H1 (cell line): ENCODE results near the gene ABHD17B. TPM values are rescaled to one million over a fixed set of nuclear protein-coding genes. Genes with fewer than 3 reads are reported as not detected.

Source experiments
- CBX8 ChIP-seq: fragments of 300-800, 300-1000 bp; sonication (generic); IDR thresholded peaks from 2 replicates; pipeline ENCODE4 v1.7.1; 2016; ENCODE audit warnings: low read depth, low read length, borderline replicate concordance
- E2F6 ChIP-seq: IDR thresholded peaks from 2 replicates; pipeline ENCODE4 v1.6.1; 2012; ENCODE audit warnings: inconsistent platforms
- HDAC2 ChIP-seq, 2 experiments: fragments of 300-600 bp in 1 of 2; sonication (generic) in 1 of 2; IDR thresholded peaks; 2 replicates each; pipeline ENCODE4 v1.6.1; 2011 to 2012; ENCODE audit warnings: low read depth in 2 of 2, low read length in 2 of 2, mild to moderate bottlenecking in 2 of 2, moderate library complexity in 2 of 2, borderline replicate concordance in 1 of 2, inconsistent platforms in 1 of 2
- MAX ChIP-seq: IDR thresholded peaks from 2 replicates; pipeline ENCODE4 v1.6.1; 2012; ENCODE audit warnings: inconsistent platforms
- SIRT6 ChIP-seq: IDR thresholded peaks from one replicate; pipeline ENCODE4 v1.7.1; 2012; ENCODE audit warnings: low read length, inconsistent platforms
- USF2 ChIP-seq: IDR thresholded peaks from 2 replicates; pipeline ENCODE4 v1.6.1; 2011; ENCODE audit warnings: low read length, improper control_type of control experiment
- polyA plus RNA-seq, 7 experiments: library from polyadenylated mRNA; depleted of rRNA in 3 of 7; stranded (reverse) in 5 of 7; unstranded in 2 of 7; fragments of >200 nt in 5 of 7; fragments of 200-250 nt in 2 of 7; gene quantifications; 1 replicate in 5 of 7; 2 replicates in 1 of 7; 4 replicates in 1 of 7; pipeline versions ENCODE4 v1.2.1 to v1.2.3, GENCODE V29; 2011 to 2013; ENCODE audit warnings: missing spikeins in 2 of 7, mixed read lengths in 2 of 7
- total RNA-seq: library from RNA; stranded (reverse); fragmentation: NEBNext Ultra II Directional; extraction: Animal tissue kit (Norgen Biotek cat#: 25700); gene quantifications from 2 replicates; pipeline ENCODE4 v1.2.1, GENCODE V29; 2021

ABHD17B gene
- total and polyA plus RNA-seq, 2 of the 8 experiments (the other 6 are each of a cell fraction or from before 2014, with no cell fraction given): 37.2 to 60.8 TPM

- TF ChIP-seq MAX: no peak
- no peak for TF ChIP-seq USF2
- TF ChIP-seq CBX8: no peak
- TF ChIP-seq SIRT6: no peak
- TF ChIP-seq E2F6: no peak
- TF ChIP-seq HDAC2 (IDR thresholded peaks at IDR 0.05; ENCODE audit: borderline replicate concordance in 1 of 2, low read depth in 2 of 2, low read length in 2 of 2): no peak
Observed at GRCh38 chr9:71955300-71955915, 44.4 kb upstream of the ABHD17B start (continued).
